ENCODE results near the gene SLC2A9.

The SLC2A9 gene

DNA sequence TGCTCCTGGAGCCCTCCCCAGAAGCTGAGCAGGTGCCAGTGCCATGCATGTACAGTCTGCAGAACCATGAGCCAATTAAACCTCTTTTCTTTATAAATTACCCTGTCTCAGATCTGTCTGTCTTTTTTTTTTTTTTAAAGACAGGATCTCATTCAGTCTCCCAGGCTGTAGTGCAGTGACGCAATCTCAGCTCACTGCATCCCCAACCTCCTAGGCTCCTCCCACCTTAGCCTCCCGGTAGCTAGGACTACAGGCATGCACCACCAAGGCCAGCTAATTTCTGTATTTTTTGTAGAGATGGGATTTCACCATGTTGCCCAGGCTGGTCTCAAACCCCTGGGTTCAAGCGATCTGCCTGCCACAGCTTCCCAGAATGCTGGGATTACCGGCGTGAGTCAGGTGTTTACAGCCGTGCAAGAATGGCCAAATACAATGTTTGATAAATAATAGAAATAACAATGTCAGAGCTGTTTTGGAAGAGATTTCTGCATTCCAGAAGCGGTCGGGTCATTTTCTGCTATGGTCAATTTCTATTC lies 68.8 kb downstream of the SLC2A9 start:
- DNase-seq = no peak

DNA sequence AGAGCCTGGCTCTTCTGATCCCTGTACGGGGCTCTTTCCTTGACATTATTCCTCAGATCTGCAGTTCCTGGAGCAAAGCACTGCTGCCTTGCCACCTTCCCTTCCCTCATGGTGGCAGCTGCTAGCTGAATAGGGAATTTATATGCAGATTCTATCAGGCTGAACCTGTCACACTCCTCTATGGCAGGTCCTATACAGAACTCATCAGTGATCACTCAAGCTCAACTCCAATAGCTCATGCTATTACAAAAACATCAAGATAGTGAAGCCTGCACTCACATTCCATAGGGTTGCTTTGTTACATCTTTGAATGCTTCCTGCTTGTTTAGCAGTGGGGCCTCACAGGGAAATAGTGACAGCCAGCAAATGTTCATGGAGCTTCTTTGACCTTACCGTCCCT lies 71.7 kb downstream of the SLC2A9 start:
- DNase-seq = no peak

GRCh38 chr4:9947168-9948062 lies 73.9 kb downstream of the SLC2A9 start:
- DNase-seq = no peak

DNA sequence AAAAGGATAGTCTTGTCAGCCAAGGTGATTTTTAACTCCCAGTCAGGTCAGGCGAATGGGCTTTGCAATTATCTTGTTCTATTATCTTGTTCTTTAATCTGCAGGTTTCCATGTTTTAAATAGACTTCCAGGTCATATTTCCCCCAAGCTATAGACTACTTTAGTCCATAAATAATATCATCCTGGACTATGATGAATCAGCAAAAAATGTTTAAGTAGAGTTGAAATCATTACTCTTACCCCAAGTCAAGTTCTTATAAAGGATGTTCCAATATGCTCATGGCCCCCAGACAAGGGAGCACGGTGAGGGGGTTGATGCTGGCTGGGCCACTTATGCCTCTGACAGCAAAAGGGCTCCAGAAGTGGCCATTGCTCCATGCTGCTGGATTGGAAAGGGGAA lies 75.1 kb downstream of the SLC2A9 start:
- DNase-seq = no peak

DNA sequence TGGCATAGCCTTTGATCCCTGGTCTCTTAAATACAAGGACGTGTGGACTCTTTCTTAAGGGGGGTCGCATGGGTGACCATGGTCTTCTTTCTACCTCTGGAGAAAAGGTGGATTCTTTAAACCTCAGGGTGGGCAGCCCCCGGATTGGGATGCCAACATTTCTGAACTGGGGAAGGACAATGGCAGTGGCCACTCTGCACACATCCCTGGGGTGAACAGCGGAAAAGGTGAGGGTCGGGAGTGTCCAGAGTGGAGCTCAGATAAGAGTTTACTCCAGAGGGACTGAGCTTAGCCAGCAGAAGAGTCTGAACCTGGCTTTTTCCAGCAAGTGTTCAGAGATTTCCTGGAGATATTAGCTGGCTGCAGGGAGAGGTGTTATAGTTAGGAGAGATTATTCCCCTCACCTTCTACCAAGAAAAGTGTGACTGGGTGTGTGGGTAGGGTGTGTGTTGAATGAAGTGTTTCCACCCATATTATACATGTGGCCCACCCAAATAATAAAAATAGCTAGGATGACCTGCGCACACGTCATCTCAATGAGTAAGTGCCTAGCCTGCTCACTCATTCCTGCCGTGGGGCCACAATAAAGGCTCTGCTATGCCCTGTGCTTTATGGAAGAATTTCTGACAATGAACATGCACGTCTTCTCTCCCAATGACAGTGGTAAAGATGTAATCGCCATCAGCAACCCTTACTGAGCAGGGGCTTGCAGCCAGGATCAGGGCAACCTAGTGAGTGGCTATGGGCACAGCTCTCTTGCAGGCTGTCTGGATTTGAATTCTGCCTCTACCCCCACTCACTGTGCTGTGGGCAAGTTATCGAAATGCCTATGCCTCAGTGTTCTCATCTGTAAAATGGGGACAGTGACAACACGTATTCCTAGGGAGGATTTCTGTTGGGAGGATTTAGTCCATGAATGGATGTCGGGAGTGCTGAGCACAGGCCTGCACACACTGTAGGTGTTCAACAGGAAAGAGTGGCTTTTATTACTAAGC lies 76.6 kb downstream of the SLC2A9 start:
- no peak for DNase-seq

DNA sequence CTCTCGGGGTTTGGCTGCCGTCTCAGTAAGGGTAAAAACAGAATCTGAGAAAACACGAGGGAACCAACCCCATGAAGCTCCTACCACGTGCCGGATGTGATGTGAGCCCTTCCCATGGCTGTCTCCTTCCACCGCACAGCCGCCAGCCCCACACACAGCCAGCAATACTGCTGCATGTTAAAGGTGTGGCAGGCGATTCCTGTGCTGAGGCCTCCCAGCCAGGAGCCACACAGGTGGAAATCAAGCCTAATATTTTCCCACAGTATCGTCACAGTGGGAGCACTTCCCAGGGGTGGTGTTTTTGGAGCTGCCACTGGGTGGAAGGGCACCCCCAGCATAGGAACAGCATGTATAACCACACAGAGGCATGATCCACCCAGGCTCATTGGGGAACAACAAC lies 77.5 kb downstream of the SLC2A9 start:
- DNase-seq = no peak

- no peak for DNase-seq
Observed at GRCh38 chr4:9942921-9943600, 78.2 kb downstream of the SLC2A9 start.

- DNase-seq = no peak
Observed at GRCh38 chr4:9942139-9942538, 79.2 kb downstream of the SLC2A9 start.

DNA sequence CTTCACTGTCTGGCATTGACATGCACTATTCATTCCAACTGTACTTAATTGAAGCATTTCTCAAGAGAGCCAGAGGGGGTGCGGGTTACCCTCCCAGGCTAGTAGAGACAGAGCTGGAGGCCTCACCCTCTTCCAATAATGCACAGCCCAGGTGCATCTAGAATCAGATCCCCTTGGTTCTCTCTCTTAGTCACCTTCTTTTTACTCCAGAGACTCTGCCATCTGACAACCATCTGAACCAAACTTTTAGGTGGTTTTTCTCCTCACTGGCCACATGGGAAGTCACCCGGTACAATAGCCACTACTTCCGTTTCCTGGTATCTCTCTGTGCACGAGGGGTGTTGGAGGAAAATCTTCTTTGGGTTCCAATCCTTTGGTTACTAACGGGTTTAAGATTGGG lies 81.3 kb downstream of the SLC2A9 start:
- DNase-seq = no peak

DNA sequence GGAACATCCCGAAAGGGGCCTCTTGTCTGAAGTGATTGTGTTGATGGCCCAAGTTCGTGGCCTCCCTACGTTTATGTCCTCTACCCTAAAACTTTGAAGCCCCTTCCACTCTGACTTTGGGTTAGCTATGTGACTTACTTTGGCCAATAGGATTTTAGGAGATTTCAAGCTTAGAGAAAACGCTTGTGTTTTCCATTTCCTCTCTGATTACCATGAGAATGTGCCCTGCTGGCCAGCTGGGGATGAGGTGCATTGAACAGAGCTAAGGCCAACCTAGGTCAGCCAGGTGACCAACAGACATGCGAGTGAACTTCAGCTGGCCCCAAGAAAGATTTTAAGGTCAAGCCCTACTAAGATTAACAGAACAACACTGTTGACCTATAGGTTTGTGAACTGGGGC lies 82.4 kb downstream of the SLC2A9 start:
- DNase-seq = no peak

- no peak for DNase-seq
Observed at GRCh38 chr4:9937078-9937477, 84.2 kb downstream of the SLC2A9 start.

GRCh38 chr4:9936129-9936644 lies 85.1 kb downstream of the SLC2A9 start:
- no peak for DNase-seq

DNA sequence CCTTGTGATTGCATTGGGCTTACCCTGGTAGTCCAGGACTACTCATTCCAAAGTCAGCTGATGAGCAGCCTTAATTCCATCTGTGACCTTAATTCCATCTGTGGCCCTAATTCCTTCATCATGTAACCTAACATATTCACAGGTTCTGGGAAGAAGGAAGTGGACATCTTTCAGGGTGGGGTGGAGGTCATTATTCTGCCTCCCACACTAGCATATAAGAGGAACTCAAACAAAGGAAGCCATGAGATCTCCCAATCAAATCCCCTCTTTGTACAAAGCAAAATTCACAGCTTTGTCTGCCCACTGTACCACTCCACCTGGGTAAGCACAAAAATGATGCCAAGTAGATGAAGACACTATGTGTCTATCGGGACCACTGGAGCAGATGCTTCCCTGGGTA lies 87.3 kb downstream of the SLC2A9 start:
- no peak for DNase-seq

DNA sequence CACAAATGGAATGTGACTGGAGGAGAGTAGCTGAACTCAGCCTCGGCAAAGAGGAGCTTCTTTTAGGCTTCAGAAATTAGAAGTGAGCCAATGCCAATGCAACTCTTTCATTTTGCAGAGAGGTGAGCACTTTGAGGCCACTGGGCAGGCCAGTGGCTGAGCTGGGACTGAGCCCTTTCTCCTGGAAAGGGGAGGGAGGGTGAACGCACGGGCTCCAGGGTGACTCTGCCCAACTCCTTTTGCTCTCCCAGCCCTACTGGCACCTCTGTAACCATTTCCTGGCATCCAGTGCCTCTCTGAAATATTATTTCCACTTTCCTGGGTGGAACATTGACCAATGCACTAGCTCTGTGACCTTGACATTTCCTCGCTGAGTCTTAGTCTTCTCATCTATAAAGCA lies 88.1 kb downstream of the SLC2A9 start:
- no peak for DNase-seq

GRCh38 chr4:9932771-9933170 lies 88.5 kb downstream of the SLC2A9 start:
- no peak for DNase-seq

GRCh38 chr4:9931146-9931545 lies 90.2 kb downstream of the SLC2A9 start:
- no peak for DNase-seq

DNA sequence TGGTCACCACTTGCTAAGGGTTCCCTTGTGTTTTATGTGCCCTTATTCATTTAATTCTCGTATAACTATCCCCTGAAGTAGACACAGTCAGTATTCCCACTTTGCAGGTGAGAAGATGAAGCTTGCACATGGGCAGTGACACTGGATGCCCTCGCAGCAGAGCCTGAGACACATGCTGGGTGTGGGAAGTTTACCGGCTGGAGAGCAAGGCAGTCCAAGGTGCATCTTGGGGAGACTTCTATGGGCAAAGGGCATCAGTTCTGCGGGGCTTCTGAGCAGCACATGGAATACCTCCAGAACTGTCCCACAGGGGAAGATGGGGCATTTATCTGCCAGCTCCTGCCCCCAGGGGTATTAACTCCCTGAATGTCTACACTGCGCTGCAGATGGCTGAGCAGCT lies 92.2 kb downstream of the SLC2A9 start:
- DNase-seq = no peak

GRCh38 chr4:9927341-9928007 lies 93.8 kb downstream of the SLC2A9 start:
- no peak for DNase-seq

GRCh38 chr4:9926586-9926985 lies 94.7 kb downstream of the SLC2A9 start:
- DNase-seq = no peak

DNA sequence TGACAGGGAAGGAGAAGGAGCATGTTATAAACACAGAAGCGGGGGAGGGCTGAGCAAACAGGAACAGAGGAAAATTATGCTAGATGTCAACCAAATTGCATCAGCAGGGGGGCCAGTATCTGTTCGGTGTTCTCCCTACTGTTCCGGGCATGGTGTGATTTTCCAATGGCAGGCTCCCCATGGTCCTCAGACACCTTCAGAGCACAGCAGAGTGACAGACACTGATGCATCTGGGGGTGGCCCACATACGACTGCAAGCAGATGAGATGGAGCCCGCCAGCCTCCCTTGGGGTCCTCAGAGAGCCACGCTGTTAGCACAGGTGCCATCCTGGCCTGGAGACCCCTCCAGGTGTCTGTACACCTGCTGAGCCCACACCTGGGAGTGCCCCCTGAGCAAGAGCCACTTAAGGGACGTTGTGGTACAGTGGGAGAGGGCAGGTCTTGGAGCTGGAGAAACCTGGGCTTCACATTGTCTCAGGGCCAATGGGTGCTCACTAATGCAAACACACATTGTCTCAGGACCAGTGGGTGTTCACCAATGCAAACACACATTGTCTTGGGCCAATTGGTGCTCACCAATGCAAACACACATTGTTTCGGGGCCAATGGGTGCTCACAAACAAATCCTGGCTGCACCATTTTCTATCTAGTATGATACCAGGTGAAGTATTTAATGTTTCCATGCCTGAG lies 95.4 kb downstream of the SLC2A9 start:
- DNase-seq = no peak

DNA sequence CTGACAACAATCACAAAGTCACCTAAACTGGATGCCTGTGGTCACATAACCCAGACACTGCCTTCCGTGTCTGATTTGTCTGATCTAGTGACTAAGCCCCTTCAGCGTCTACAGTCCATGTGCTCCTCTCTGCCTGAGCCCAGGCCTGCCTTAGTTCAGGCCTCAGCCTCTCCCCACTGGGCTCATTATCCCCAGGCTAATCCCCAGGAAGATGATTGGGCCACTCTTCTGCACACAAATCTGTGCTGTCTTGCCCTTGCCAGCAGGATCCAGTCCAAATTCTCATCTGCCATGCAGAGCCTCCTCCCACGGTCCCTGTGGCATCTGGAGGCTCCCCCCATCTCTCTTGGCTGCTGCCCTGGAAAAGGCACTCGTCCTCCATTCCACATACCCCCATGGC lies 96.5 kb downstream of the SLC2A9 start:
- DNase-seq = no peak

All from activated CD4-positive, alpha-beta T cell treated with anti-CD3 and anti-CD28 coated beads for 4 hours (primary cell).